ENCODE data around the gene RIN2.

The RIN2 gene, protein sequence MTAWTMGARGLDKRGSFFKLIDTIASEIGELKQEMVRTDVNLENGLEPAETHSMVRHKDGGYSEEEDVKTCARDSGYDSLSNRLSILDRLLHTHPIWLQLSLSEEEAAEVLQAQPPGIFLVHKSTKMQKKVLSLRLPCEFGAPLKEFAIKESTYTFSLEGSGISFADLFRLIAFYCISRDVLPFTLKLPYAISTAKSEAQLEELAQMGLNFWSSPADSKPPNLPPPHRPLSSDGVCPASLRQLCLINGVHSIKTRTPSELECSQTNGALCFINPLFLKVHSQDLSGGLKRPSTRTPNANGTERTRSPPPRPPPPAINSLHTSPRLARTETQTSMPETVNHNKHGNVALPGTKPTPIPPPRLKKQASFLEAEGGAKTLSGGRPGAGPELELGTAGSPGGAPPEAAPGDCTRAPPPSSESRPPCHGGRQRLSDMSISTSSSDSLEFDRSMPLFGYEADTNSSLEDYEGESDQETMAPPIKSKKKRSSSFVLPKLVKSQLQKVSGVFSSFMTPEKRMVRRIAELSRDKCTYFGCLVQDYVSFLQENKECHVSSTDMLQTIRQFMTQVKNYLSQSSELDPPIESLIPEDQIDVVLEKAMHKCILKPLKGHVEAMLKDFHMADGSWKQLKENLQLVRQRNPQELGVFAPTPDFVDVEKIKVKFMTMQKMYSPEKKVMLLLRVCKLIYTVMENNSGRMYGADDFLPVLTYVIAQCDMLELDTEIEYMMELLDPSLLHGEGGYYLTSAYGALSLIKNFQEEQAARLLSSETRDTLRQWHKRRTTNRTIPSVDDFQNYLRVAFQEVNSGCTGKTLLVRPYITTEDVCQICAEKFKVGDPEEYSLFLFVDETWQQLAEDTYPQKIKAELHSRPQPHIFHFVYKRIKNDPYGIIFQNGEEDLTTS

DNA sequence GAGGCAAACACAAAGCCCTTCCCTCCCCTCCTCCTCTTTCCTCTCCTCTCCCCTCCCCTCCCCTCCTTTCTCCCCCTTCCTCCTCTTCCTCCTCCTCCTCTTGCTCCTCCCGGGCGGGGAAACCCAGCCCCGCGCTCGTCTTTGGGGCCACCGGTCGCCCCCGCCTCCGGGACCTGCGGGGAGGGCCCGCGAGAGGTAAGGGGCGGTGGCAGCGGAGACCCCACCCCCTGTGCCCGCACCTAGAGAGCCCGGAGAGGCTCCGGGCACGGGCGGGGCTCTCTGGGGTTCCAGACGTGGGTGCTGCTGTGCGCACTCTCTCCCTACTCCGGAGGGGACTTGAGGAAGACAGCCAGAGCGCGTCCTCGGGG is at the start of gene RIN2:
TSS of gene RIN2 (plus strand) at position 126 of the 368 bp plus-strand sequence. CDS start 131,344 bp downstream, outside the sequence.
- no peaks in the 10 kb centered on the region for H3K9me3 ChIP-seq
- H3K4me3 ChIP-seq, result peak within 1 kb of the TSS; percentile 62
- in situ Hi-C loops (cut with MboI; ENCODE audit: low sequenced_read_pairs), result no loop called here
- DNase-seq (ENCODE audit: low spot score in 2 of 2), result no peak
- H3K27me3 ChIP-seq (ENCODE audit: low read depth), result no peaks in the 10 kb centered on the region
- H3K36me3 ChIP-seq (replicated peaks), result no peaks in the 10 kb centered on the region
- H3K4me1 ChIP-seq, result peaks cover 6% of the 10 kb centered on the region

DNA sequence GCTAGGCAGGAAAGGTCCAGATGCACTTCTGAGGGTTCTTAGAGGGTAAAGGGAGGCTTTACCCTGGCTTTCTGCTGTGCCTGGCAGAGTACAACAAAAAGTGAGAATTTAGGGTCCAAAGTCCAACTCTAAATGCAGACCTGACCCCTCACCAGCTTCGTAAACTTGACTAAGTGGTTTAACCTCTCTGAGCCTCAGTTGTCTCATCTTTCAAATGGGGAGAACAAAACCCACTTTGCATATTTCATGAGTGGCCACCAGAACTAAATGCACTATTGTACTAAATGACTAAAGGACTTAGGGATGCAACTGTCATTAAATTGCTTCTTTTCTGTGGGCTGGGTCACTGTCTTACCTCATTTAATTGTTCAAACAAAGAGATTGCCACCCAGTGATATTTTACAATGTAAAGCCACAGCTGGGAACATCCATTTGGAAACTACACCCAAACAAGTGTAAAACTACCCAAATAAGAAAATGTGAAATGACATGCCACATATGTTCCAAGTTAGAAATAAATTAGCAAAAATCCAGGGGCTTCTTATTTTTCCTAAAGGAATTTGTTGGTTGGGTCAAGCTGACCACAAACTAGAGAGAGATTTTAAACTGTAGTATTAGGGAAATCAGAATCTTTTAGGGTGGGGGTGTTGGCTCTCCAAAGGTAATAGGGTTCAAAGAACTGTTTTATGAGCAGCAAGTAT is 48.3 kb upstream of the RIN2 start:
- no peak overlapping the region for H3K4me3 ChIP-seq
- no peaks in the 10 kb centered on the region for H3K36me3 ChIP-seq (replicated peaks)
- H3K27me3 ChIP-seq (ENCODE audit: low read depth), result no peaks in the 10 kb centered on the region
- H3K9me3 ChIP-seq, result no peaks in the 10 kb centered on the region
- in situ Hi-C loops (cut with MboI; ENCODE audit: low sequenced_read_pairs), result no loop called here
- DNase-seq (ENCODE audit: low spot score in 2 of 2), result no peak
- H3K4me1 ChIP-seq, result no peaks in the 10 kb centered on the region

DNA sequence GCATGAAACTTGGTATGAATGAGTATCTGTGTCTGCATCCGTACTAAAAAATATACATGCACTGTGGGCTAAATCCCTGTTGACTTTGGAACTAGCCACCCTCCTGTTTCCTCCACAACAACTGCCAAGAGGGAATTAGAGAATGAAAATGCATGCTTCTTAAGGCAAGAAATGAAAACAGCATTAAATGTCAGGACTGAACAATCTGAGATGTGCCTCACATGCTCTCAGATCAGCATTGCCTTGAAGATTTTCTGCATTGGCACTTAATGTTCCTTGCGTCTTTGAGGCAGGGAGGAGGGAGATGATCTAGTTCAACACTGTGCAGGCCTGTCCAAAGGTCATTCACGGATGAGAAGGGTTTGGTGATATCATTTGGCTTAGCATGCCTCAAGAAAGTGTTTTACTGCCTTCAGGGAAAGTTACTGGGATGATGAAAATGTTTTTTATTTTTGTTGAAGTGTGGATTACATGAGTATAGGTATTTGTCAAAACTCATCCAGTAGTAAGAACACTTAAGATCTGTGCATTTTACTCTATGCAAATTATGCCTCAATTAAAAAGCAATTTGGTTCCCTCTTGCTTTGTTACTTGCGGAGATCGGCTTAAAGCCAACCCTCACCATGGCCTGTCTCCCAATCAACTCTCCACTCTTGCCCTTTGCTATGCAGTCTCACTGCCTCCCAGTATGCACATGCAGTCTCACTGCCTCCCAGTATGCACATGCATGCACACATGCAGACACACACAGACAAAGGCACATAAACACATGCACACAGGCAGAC is 47.5 kb upstream of the RIN2 start:
- in situ Hi-C loops (cut with MboI; ENCODE audit: low sequenced_read_pairs), result no loop called here

DNA sequence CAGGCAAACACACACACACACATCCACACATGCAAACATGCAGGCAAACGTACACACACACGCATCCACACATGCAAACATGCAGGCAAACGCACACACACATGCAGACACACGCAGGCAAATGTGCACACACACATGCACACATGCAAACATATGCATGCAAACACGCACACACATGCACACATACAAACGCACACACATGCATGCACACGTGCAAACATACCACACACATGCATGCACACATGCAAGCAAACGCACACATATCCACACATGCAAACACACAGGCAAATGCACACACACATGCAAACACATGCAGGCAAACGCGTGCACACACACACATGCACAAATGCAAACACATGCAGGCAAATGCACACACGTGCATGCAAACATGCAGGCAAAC is 46.9 kb upstream of the RIN2 start:
- no peaks in the 10 kb centered on the region for H3K9me3 ChIP-seq
- in situ Hi-C loops (cut with MboI; ENCODE audit: low sequenced_read_pairs), result no loop called here
- no peak overlapping the region for H3K4me3 ChIP-seq
- no peaks in the 10 kb centered on the region for H3K36me3 ChIP-seq (replicated peaks)
- no peak for DNase-seq (ENCODE audit: low spot score in 2 of 2)
- no peaks in the 10 kb centered on the region for H3K27me3 ChIP-seq (ENCODE audit: low read depth)
- H3K4me1 ChIP-seq, result no peaks in the 10 kb centered on the region

More for the DNA sequence above, 47.5 kb upstream of the RIN2 start:
- Histone ChIP-seq H3K9me3 (no peaks in the 10 kb centered on the region), H3K36me3 (replicated peaks) (no peaks in the 10 kb centered on the region), H3K4me3 (no peak overlapping the region), H3K4me1 (no peaks in the 10 kb centered on the region), H3K27me3 (ENCODE audit: low read depth) (no peaks in the 10 kb centered on the region)
- no peak for DNase-seq (ENCODE audit: low spot score in 2 of 2)

DNA sequence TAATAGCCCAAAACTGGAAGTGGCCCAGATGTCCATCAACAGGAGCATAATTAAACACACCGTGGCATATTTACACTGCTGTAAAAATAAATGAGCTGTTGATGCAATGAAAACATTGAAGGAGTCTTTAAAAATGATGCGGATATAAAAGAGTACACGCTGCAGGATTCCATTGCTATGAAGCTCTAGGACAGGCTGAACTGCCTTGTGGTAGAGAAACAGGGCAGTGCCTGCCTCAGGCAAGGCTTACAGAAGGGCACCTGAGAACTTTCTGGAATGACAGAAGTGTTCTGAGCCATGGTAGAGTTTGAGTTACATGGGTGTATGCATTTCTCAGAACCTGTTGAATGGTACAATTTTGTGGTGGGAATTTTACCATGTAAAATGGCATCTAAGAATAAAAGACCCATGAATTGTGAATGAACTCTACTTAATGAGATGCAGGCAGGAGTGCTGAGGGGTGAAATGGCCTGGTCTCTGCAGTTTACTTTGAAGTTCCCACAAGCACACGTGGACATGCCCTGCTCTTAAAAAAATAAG is 45.3 kb upstream of the RIN2 start:
- Histone ChIP-seq H3K36me3 (replicated peaks) (no peaks in the 10 kb centered on the region), H3K9me3 (no peaks in the 10 kb centered on the region), H3K27me3 (ENCODE audit: low read depth) (no peaks in the 10 kb centered on the region), H3K4me1 (no peaks in the 10 kb centered on the region), H3K4me3 (no peak overlapping the region)
- in situ Hi-C loops (cut with MboI; ENCODE audit: low sequenced_read_pairs), result no loop called here
- DNase-seq (ENCODE audit: low spot score in 2 of 2), result no peak

DNA sequence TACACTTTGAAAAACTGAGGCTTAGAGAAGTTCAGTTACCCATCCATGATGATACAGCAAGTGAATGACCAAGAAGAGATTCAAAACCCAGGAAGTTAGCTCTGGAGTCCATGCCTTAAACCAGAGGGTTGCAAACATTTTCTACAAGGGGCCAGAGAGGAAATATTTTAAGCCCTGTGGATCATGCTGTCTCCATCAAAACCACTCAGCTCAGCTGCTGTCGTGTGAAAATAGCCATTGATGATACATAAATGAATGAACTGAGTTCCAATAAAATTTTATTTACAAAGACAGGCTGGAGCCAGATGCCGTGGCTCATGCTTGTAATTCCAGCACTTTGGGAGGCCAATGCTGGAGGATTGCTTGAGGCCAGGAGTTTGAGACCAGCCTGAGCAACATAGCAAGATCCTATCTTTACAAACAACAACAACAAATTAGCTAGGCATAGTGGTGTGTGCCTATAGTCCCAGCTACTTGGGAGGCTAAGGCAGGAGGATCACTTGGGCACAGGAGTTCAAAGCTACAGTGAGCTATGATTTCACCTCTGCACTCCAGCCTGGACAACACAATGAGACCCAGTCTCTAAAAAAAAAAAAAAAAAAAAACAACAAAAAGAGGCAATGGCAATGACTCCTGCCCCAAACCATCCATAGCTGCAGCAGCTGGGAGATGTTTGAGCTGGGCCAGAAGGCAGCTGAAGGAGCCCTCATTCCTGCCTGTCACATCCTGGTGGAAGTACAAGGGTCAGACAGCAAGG is 44.1 kb upstream of the RIN2 start:
- H3K4me3 ChIP-seq, result no peak overlapping the region
- H3K36me3 ChIP-seq (replicated peaks), result no peaks in the 10 kb centered on the region
- no peaks in the 10 kb centered on the region for H3K9me3 ChIP-seq
- DNase-seq (ENCODE audit: low spot score in 2 of 2), result no peak
- no peaks in the 10 kb centered on the region for H3K27me3 ChIP-seq (ENCODE audit: low read depth)
- in situ Hi-C loops (cut with MboI; ENCODE audit: low sequenced_read_pairs), result no loop called here
- no peaks in the 10 kb centered on the region for H3K4me1 ChIP-seq

DNA sequence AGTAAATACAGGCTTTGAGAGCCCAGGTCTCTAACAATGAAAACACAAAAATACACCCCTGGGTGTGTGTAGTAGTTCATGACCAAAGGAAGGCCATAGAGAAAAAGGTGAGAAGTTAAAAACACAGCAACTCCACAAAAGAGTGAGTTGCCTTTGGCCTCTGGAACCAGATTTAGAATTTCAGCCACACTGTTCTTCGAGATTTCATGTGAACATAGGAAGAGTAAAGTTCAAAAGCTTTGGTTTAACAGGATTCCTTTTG is 43.5 kb upstream of the RIN2 start:
- no peaks in the 10 kb centered on the region for H3K9me3 ChIP-seq
- no peaks in the 10 kb centered on the region for H3K27me3 ChIP-seq (ENCODE audit: low read depth)
- H3K4me1 ChIP-seq, result no peaks in the 10 kb centered on the region
- in situ Hi-C loops (cut with MboI; ENCODE audit: low sequenced_read_pairs), result no loop called here
- no peaks in the 10 kb centered on the region for H3K36me3 ChIP-seq (replicated peaks)
- H3K4me3 ChIP-seq, result no peak overlapping the region
- DNase-seq (ENCODE audit: low spot score in 2 of 2), result no peak

DNA sequence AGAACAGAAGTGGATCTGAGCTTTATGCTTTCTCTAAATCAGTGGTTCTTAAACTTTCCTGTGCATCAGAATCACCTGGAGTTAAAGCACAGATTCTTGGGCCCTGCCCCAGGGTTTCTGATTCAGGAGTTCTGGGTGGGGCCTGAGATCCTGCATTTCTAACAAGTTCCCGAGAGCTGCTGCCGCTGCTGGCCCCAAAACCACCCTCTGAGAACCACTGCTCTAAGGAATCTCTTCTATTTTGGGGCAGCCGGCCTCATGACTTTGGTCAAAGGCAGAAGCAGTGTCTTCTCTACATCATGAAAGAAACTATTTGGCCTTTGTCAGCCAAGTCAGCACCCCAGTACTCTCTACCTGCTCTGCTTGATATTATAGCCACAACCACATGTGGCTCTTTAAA is 42.1 kb upstream of the RIN2 start:
- H3K36me3 ChIP-seq (replicated peaks), result no peaks in the 10 kb centered on the region
- H3K4me3 ChIP-seq, result no peak overlapping the region
- in situ Hi-C loops (cut with MboI; ENCODE audit: low sequenced_read_pairs), result no loop called here

DNA sequence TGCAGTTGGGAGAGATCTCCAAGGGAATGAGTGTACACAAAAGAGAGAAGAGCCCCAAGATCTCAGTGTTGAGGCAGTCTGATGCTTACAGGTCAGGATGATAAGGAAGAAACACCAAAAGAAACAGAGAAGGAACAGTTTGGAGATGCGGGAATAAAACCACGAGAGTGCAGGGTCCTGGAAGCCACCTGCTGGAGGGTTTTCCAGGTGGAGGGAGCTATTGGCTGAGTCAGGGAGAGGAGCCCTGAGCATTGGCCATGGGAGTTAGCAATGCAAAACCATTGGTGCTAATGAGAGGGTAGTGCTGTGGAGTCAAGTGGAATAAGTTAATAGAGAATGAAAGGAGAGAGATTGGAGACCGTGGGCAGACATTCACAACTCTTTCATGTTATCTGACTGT is 39.2 kb upstream of the RIN2 start:
- H3K9me3 ChIP-seq, result no peaks in the 10 kb centered on the region
- no peaks in the 10 kb centered on the region for H3K4me1 ChIP-seq
- no peaks in the 10 kb centered on the region for H3K36me3 ChIP-seq (replicated peaks)
- H3K4me3 ChIP-seq, result no peak overlapping the region
- no peaks in the 10 kb centered on the region for H3K27me3 ChIP-seq (ENCODE audit: low read depth)
- in situ Hi-C loops (cut with MboI; ENCODE audit: low sequenced_read_pairs), result no loop called here
- no peak for DNase-seq (ENCODE audit: low spot score in 2 of 2)

More for the DNA sequence above, 42.1 kb upstream of the RIN2 start:
- no peak for DNase-seq (ENCODE audit: low spot score in 2 of 2)
- Histone ChIP-seq H3K4me1 (no peaks in the 10 kb centered on the region), H3K9me3 (no peaks in the 10 kb centered on the region), H3K27me3 (ENCODE audit: low read depth) (no peaks in the 10 kb centered on the region)

DNA sequence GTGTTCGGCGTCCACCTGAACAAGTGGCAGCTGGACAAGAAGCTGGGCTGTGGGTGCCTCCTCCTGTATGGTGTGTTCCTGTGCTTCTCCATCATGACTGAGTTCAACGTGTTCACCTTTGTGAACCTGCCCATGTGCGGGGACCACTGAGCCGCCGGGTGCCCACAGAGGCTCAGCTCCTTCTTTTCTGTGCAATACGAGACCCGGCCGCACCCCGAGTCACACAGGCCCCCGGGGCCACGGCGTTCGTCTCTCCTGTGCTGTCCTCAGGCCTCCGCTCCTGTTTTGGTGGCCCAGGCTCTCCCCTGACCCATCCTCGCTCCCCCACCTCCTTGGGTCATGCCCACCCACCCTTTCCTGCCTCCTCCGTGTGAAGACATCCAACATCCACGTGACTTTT is 37.1 kb upstream of the RIN2 start:
- in situ Hi-C loops (cut with MboI; ENCODE audit: low sequenced_read_pairs), result no loop called here

DNA sequence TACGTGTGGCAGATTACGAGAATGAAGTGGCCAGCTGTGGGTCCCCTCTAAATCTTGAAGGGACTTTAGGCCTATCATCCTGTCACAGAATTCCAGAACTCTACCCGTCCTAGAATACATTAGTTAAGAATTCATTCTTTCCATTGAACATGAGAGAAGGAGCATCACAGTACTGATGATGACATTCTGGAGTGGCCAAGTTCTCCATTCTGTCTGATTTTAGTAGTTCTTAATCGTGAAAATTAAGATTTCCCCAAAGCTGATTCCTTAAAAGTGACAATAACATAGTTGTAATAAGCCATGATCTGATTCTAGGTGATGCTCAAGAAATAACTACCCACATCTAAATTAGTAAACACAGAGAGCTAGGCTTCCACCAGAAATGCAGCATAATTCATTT is 35.0 kb upstream of the RIN2 start:
- Histone ChIP-seq H3K9me3 (no peaks in the 10 kb centered on the region), H3K36me3 (replicated peaks) (no peaks in the 10 kb centered on the region), H3K4me1 (no peaks in the 10 kb centered on the region), H3K27me3 (ENCODE audit: low read depth) (no peaks in the 10 kb centered on the region), H3K4me3 (no peak overlapping the region)
- in situ Hi-C loops (cut with MboI; ENCODE audit: low sequenced_read_pairs), result no loop called here
- no peak for DNase-seq (ENCODE audit: low spot score in 2 of 2)

More for the DNA sequence above, 37.1 kb upstream of the RIN2 start:
- H3K4me1 ChIP-seq, result no peaks in the 10 kb centered on the region
- no peaks in the 10 kb centered on the region for H3K36me3 ChIP-seq (replicated peaks)
- H3K27me3 ChIP-seq (ENCODE audit: low read depth), result no peaks in the 10 kb centered on the region
- H3K4me3 ChIP-seq, result no peak overlapping the region
- no peak for DNase-seq (ENCODE audit: low spot score in 2 of 2)
- no peaks in the 10 kb centered on the region for H3K9me3 ChIP-seq

DNA sequence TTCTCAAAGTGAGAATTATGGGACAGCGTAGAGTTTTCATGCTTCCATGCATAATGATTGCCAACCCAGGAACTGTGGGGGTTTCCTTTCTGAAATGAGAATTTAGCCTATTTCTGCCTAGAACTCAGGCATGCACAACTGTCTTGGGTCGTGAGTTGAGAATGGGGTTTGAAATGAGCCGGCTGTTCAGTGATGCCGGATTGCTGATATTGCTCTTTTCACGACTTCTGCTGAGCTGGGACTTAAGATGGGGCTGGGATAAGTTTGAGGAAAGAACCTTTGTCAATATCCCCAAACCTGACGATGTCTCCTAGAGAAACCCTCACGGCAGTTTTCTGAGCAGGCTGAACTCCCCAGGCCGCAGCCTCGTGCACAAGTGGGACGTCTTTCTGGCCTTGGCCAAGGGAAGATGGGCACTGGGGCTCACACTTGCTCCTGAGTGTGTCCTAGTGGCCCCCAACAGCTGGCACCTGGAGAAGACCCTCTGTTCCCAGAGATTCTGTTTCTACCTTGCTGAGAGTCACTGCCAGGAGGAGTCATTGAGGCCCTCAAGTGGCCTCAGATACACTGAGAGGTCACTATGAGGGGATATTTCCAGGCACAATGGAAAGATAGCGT is 34.1 kb upstream of the RIN2 start:
- no peak for DNase-seq (ENCODE audit: low spot score in 2 of 2)
- Histone ChIP-seq H3K27me3 (ENCODE audit: low read depth) (no peaks in the 10 kb centered on the region), H3K9me3 (no peaks in the 10 kb centered on the region), H3K4me3 (no peak overlapping the region), H3K4me1 (no peaks in the 10 kb centered on the region), H3K36me3 (replicated peaks) (no peaks in the 10 kb centered on the region)
- in situ Hi-C loops (cut with MboI; ENCODE audit: low sequenced_read_pairs), result no loop called here

Measured in HAP-1 (cell line).